ENCODE measurements around the gene BID. TPM values are rescaled to one million over a fixed set of nuclear protein-coding genes. Genes with fewer than 3 reads are reported as not detected.

BID gene
- total RNA-seq, 2 experiments from 2014 or later, result 8.9 to 10.3 TPM

GRCh38 chr22:17802822-17803221 lies 28.6 kb upstream of the BID start:
- no peaks in the 10 kb centered on the region for H3K4me1 Mint-ChIP-seq (ENCODE audit: low read depth)
- ChIA-PET CTCF (no interaction called here), POLR2A (no interaction called here)
- no peaks in the 10 kb centered on the region for H3K27me3 ChIP-seq (ENCODE audit: control insufficient read depth in 1 of 2, insufficient read depth in 2 of 2, low read length in 2 of 2)
- intact Hi-C loops (cut with DNase I, micrococcal nuclease), result no loop called here
- H3K9me3 Mint-ChIP-seq, result no peaks in the 10 kb centered on the region
- H3K4me1 ChIP-seq (ENCODE audit: insufficient read depth, low read length), result no peaks in the 10 kb centered on the region
- H3K27ac Mint-ChIP-seq, result no peak overlapping the region
- no peaks in the 10 kb centered on the region for H3K27me3 Mint-ChIP-seq
- ATAC-seq (ENCODE audit: poor library complexity), result no peak
- TF ChIP-seq CTCF (IDR thresholded peaks at IDR 0.05), result no peak
- no peaks in the 10 kb centered on the region for H3K9me3 ChIP-seq (ENCODE audit: control insufficient read depth in 1 of 2, insufficient read depth in 1 of 2, low read length in 2 of 2)
- no peak for DNase-seq
- H3K36me3 ChIP-seq (ENCODE audit: insufficient read depth, low read length), result peaks cover 8% of the 10 kb centered on the region
- no peak overlapping the region for H3K4me3 ChIP-seq (ENCODE audit: low read length)
- peaks cover 6% of the 10 kb centered on the region for H3K36me3 Mint-ChIP-seq (ENCODE audit: low read depth)
- H3K4me3 Mint-ChIP-seq, result no peak overlapping the region
- no peak overlapping the region for H3K27ac ChIP-seq (ENCODE audit: low read depth in 1 of 2, low read length in 2 of 2)

GRCh38 chr22:17802411-17802810 lies 28.1 kb upstream of the BID start:
- no peak for TF ChIP-seq CTCF (IDR thresholded peaks at IDR 0.05)
- intact Hi-C loops (cut with DNase I, micrococcal nuclease), result no loop called here
- no peaks in the 10 kb centered on the region for H3K4me1 Mint-ChIP-seq (ENCODE audit: low read depth)
- no peak overlapping the region for H3K27ac ChIP-seq (ENCODE audit: low read depth in 1 of 2, low read length in 2 of 2)
- H3K9me3 Mint-ChIP-seq, result no peaks in the 10 kb centered on the region
- peaks cover 7% of the 10 kb centered on the region for H3K36me3 ChIP-seq (ENCODE audit: insufficient read depth, low read length)
- no peak for DNase-seq
- peaks cover 3% of the 10 kb centered on the region for H3K36me3 Mint-ChIP-seq (ENCODE audit: low read depth)
- no peak overlapping the region for H3K4me3 Mint-ChIP-seq
- ATAC-seq (ENCODE audit: poor library complexity), result no peak
- POLR2A ChIA-PET, result no interaction called here
- H3K4me3 ChIP-seq (ENCODE audit: low read length), result no peak overlapping the region
- CTCF ChIA-PET, result no interaction called here
- no peaks in the 10 kb centered on the region for H3K9me3 ChIP-seq (ENCODE audit: control insufficient read depth in 1 of 2, insufficient read depth in 1 of 2, low read length in 2 of 2)
- H3K27me3 ChIP-seq (ENCODE audit: control insufficient read depth in 1 of 2, insufficient read depth in 2 of 2, low read length in 2 of 2), result no peaks in the 10 kb centered on the region
- H3K27me3 Mint-ChIP-seq, result no peaks in the 10 kb centered on the region
- H3K4me1 ChIP-seq (ENCODE audit: insufficient read depth, low read length), result no peaks in the 10 kb centered on the region
- H3K27ac Mint-ChIP-seq, result no peak overlapping the region

GRCh38 chr22:17797721-17798559 lies 23.7 kb upstream of the BID start:
- no peak overlapping the region for H3K27ac ChIP-seq (ENCODE audit: low read depth in 1 of 2, low read length in 2 of 2)
- ChIA-PET POLR2A (no interaction called here), CTCF (no interaction called here)
- no peak for TF ChIP-seq CTCF (IDR thresholded peaks at IDR 0.05)
- DNase-seq (peak in 2 of 14 experiments; percentile 43 to 52), ATAC-seq (ENCODE audit: poor library complexity) (peak; percentile 26)
- no peaks in the 10 kb centered on the region for H3K9me3 ChIP-seq (ENCODE audit: control insufficient read depth in 1 of 2, insufficient read depth in 1 of 2, low read length in 2 of 2)
- no peaks in the 10 kb centered on the region for H3K27me3 ChIP-seq (ENCODE audit: control insufficient read depth in 1 of 2, insufficient read depth in 2 of 2, low read length in 2 of 2)
- Mint-ChIP-seq H3K9me3 (no peaks in the 10 kb centered on the region), H3K36me3 (ENCODE audit: low read depth) (no peaks in the 10 kb centered on the region), H3K27ac (no peak overlapping the region), H3K27me3 (no peaks in the 10 kb centered on the region), H3K4me1 (ENCODE audit: low read depth) (no peaks in the 10 kb centered on the region), H3K4me3 (no peak overlapping the region)
- no peaks in the 10 kb centered on the region for H3K4me1 ChIP-seq (ENCODE audit: insufficient read depth, low read length)
- no peak overlapping the region for H3K4me3 ChIP-seq (ENCODE audit: low read length)
- intact Hi-C loops (cut with DNase I, micrococcal nuclease), result no loop called here
- peaks cover 4% of the 10 kb centered on the region for H3K36me3 ChIP-seq (ENCODE audit: insufficient read depth, low read length)
